Epithelial cell of esophagus (primary cell): ENCODE results near the gene SH2D4B.

Source experiments
- DNase-seq: peaks from one replicate; pipeline ENCODE4 v3.0.0; 2010; ENCODE audit warnings: low read depth
- H3K4me3 ChIP-seq: 2 replicates; pipeline ENCODE4 v1.5.1; 2011; ENCODE audit warnings: mild to moderate bottlenecking, low read length, control low read depth
- TF ChIP-seq, protein P1 (sequence below): IDR thresholded peaks from 2 replicates; pipeline ENCODE4 v1.5.1; 2011; ENCODE audit warnings: low read depth, mild to moderate bottlenecking, low read length, control low read depth, inconsistent platforms; ENCODE audit not compliant: insufficient read depth; ENCODE audit errors: missing control alignments

SH2D4B gene

DNA sequence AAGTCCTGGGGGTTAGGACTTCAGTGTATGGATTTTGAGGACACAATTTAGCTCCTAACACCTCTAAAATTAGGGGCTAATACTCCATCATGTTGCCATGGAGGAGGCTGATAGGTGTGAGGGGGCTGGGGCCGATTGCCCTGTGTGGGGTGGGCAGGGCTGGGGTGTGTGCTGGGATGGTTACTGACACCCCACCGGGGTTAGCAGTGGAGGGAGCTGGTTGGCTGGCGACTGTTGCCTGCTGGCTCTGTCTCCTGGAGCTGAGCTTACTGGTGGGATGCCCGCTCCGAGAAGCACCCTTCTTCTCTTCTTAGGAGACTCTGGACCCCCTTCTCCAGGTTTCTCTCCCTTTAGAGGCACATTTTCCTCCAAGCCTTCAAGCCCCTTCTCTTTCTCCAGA lies 22.2 kb upstream of the SH2D4B start:
- no peak for DNase-seq
- TF ChIP-seq, protein P1, sequence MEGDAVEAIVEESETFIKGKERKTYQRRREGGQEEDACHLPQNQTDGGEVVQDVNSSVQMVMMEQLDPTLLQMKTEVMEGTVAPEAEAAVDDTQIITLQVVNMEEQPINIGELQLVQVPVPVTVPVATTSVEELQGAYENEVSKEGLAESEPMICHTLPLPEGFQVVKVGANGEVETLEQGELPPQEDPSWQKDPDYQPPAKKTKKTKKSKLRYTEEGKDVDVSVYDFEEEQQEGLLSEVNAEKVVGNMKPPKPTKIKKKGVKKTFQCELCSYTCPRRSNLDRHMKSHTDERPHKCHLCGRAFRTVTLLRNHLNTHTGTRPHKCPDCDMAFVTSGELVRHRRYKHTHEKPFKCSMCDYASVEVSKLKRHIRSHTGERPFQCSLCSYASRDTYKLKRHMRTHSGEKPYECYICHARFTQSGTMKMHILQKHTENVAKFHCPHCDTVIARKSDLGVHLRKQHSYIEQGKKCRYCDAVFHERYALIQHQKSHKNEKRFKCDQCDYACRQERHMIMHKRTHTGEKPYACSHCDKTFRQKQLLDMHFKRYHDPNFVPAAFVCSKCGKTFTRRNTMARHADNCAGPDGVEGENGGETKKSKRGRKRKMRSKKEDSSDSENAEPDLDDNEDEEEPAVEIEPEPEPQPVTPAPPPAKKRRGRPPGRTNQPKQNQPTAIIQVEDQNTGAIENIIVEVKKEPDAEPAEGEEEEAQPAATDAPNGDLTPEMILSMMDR: no peak
- H3K4me3 ChIP-seq: no peak overlapping the region

DNA sequence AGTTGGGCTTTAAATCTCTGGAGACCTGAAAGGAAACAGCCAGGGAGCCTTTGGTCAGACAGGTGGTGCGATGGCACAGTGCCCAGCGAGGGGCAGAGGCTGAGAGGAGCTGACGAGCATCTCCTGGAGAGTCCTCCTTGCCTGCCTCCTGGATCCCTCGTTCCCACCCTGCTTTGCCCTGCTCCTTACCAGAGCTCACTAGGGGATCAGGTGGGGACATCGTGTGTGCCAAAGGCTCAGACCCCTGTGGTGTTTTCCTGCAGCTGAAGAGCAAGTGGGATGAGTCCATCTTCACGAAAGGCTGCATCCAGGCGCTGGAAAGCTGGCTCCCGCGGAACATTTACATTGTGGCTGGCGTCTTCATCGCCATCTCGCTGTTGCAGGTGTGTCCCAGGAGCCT lies 21.8 kb upstream of the SH2D4B start:
- no peak overlapping the region for H3K4me3 ChIP-seq
- TF ChIP-seq, protein P1: no peak
- no peak for DNase-seq

- no peak overlapping the region for H3K4me3 ChIP-seq
- DNase-seq: no peak
- TF ChIP-seq, protein P1: no peak
These were observed 21.1 kb upstream of the SH2D4B start for GRCh38 chr10:80516506-80517075.

- TF ChIP-seq, protein P1: no peak
- no peak for DNase-seq
- no peak overlapping the region for H3K4me3 ChIP-seq
These were observed 20.1 kb upstream of the SH2D4B start for GRCh38 chr10:80517416-80518142.

DNA sequence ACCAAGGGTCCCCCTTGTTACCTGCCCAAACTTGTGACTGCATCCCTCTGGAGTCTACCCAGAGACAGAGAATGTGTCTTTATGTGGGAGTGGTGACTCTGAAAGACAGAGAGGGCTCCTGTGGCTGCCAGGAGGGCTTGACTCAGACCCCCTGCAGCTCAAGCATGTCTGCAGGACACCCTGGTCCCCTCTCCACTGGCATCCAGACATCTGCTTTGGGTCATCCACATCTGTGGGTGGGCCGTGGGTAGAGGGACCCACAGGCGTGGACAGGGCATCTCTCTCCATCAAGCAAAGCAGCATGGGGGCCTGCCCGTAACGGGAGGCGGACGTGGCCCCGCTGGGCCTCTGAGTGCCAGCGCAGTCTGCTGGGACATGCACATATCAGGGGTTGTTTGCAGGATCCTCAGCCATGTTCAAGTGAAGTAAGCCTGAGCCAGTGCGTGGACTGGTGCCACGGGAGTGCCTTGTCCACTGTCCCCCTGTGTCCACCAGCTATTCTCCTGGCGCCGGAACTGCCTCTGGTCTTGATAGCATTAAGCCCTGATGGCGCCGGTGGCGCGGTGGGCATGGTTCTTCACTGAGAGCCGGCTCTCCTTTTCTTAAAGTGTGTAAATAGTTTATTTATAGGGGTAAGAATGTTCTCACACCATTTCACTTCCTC lies 19.4 kb upstream of the SH2D4B start:
- TF ChIP-seq, protein P1: no peak
- H3K4me3 ChIP-seq: no peak overlapping the region
- no peak for DNase-seq

DNA sequence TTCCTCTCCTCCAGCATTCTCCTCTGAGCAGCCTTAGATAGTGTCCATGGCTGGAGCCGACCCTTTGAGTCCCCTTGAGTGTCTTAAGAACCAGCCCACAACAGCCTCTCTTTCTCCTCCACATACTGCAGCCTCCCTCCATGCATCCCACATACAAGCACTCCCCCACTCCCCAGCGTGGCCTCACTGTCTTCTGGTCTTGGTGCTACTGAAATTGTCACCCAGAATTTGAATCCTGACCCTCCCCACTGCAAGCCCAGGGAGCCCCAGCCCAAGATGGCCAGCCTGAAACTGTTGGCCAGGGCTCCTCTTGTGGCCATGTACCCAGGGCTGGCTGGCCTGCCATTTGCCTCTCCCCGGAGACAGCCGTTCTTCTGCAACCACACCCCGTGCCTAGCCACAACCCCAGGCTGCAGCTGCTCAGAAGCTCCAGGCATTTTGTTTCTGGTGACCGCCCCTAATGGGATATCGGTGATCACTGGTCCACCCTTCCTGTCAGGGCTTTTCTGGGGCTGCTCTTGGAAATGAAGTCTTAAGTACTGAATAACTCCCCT lies 18.8 kb upstream of the SH2D4B start:
- DNase-seq: no peak
- TF ChIP-seq, protein P1: no peak
- no peak overlapping the region for H3K4me3 ChIP-seq
